Loucy (cell line): Measurements from ENCODE around the gene CDC42EP2.

Experiments
- H2AFZ ChIP-seq: fragments of 200-600 bp; sonication (generic); 2 replicates; pipeline ENCODE4 v1.6.0; 2016; ENCODE audit warnings: antibody characterized with exemption, mild to moderate bottlenecking, low read length, moderate library complexity
- H3F3A ChIP-seq: fragments of 200-600 bp; 2 replicates; pipeline ENCODE4 v1.6.0; 2016; ENCODE audit warnings: antibody characterized with exemption, low read depth, mild to moderate bottlenecking
- H3K27me3 ChIP-seq: fragments of 200-600 bp; sonication (generic); 2 replicates; pipeline ENCODE4 v1.6.1; 2014; ENCODE audit warnings: low read length, mild to moderate bottlenecking; ENCODE audit not compliant: insufficient read depth, poor library complexity, severe bottlenecking
- H3K36me3 ChIP-seq: fragments of 200-600 bp; sonication (generic); 2 replicates; pipeline ENCODE4 v1.6.1; 2016; ENCODE audit warnings: low read length; ENCODE audit not compliant: insufficient read depth
- H3K4me1 ChIP-seq: fragments of 200-600 bp; sonication (generic); 2 replicates; pipeline ENCODE4 v1.5.1; 2014; ENCODE audit warnings: low read length, mild to moderate bottlenecking; ENCODE audit not compliant: insufficient read depth, poor library complexity, severe bottlenecking
- H3K4me2 ChIP-seq: fragments of 200-600 bp; sonication (generic); 2 replicates; pipeline ENCODE4 v1.6.0; 2014; ENCODE audit warnings: antibody characterized with exemption, low read length, low read depth, mild to moderate bottlenecking; ENCODE audit not compliant: poor library complexity, severe bottlenecking
- H3K4me3 ChIP-seq: fragments of 200-600 bp; sonication (generic); 2 replicates; pipeline ENCODE4 v1.5.1; 2014; ENCODE audit warnings: low read length, mild to moderate bottlenecking, mixed read lengths; ENCODE audit not compliant: poor library complexity, severe bottlenecking
- H3K79me2 ChIP-seq: fragments of 200-600 bp; sonication (generic); 2 replicates; pipeline ENCODE4 v1.6.1; 2014; ENCODE audit warnings: low read length; ENCODE audit not compliant: insufficient read depth
- H3K9ac ChIP-seq: fragments of 200-600 bp; sonication (generic); 2 replicates; pipeline ENCODE4 v1.6.0; 2014; ENCODE audit warnings: mild to moderate bottlenecking, low read depth, low read length, moderate library complexity; ENCODE audit not compliant: poor library complexity, severe bottlenecking
- H3K9me2 ChIP-seq: fragments of 200-600 bp; sonication (generic); replicated peaks from 2 replicates; pipeline ENCODE4 v1.6.1; 2016; ENCODE audit warnings: low read depth, low read length, mixed read lengths
- H3K9me3 ChIP-seq: fragments of 200-600 bp; sonication (generic); 2 replicates; pipeline ENCODE4 v1.6.1; 2014; ENCODE audit warnings: mild to moderate bottlenecking, antibody characterized with exemption, low read length, low read depth; ENCODE audit not compliant: insufficient read depth
- H4K20me1 ChIP-seq: fragments of 200-600 bp; sonication (generic); 2 replicates; pipeline ENCODE4 v1.6.0; 2014; ENCODE audit warnings: antibody characterized with exemption, low read length, mild to moderate bottlenecking; ENCODE audit not compliant: insufficient read depth, poor library complexity, severe bottlenecking
- EZH2phosphoT487 ChIP-seq: fragments of 200-600 bp; IDR thresholded peaks from 2 replicates; pipeline ENCODE4 v1.6.1; 2018; ENCODE audit warnings: antibody characterized with exemption, mild to moderate bottlenecking, moderate library complexity, borderline replicate concordance
- TF ChIP-seq, protein P1 (sequence below): fragments of 200-600 bp; sonication (generic); conservative IDR thresholded peaks from 2 replicates; pipeline ENCODE4 v1.5.1; 2014; ENCODE audit warnings: mild to moderate bottlenecking, antibody characterized with exemption, low read length

Gene CDC42EP2

GRCh38 chr11:65362966-65363365 lies 48.3 kb downstream of the CDC42EP2 start:
- H3K4me3 ChIP-seq: no peak overlapping the region
- H2AFZ ChIP-seq: no peak overlapping the region
- H3K27me3 ChIP-seq: no peaks in the 10 kb centered on the region
- no peaks in the 10 kb centered on the region for H3K9me2 ChIP-seq
- H3K79me2 ChIP-seq: no peaks in the 10 kb centered on the region
- H3K4me1 ChIP-seq: no peaks in the 10 kb centered on the region
- no peaks in the 10 kb centered on the region for H3K9me3 ChIP-seq
- no peak overlapping the region for H3K4me2 ChIP-seq
- no peaks in the 10 kb centered on the region for H3K36me3 ChIP-seq
- no peak for TF ChIP-seq EZH2phosphoT487
- TF ChIP-seq, protein P1, sequence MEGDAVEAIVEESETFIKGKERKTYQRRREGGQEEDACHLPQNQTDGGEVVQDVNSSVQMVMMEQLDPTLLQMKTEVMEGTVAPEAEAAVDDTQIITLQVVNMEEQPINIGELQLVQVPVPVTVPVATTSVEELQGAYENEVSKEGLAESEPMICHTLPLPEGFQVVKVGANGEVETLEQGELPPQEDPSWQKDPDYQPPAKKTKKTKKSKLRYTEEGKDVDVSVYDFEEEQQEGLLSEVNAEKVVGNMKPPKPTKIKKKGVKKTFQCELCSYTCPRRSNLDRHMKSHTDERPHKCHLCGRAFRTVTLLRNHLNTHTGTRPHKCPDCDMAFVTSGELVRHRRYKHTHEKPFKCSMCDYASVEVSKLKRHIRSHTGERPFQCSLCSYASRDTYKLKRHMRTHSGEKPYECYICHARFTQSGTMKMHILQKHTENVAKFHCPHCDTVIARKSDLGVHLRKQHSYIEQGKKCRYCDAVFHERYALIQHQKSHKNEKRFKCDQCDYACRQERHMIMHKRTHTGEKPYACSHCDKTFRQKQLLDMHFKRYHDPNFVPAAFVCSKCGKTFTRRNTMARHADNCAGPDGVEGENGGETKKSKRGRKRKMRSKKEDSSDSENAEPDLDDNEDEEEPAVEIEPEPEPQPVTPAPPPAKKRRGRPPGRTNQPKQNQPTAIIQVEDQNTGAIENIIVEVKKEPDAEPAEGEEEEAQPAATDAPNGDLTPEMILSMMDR: no peak
- no peak overlapping the region for H3K9ac ChIP-seq
- H4K20me1 ChIP-seq: no peaks in the 10 kb centered on the region
- no peaks in the 10 kb centered on the region for H3F3A ChIP-seq

DNA sequence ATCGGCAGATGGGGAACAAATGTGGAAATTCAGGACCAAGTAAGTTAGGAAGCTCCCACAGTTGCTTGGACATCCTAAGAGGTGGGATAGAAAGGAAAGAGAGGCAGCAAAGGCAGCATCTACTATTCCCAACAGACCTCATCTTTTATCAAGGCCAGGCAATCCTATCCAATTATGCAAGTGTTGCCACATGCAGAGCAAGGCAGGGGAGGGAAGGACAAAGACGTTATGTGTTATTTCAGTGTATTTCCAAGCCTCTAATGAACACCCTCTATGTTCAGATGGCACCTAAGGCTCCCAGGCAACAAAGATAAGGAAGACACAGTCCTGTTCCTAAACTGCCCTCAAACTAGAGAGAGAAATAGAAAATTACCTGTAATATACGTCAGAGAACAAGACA lies 49.1 kb downstream of the CDC42EP2 start:
- no peak overlapping the region for H3K9ac ChIP-seq
- no peaks in the 10 kb centered on the region for H3K36me3 ChIP-seq
- no peaks in the 10 kb centered on the region for H3F3A ChIP-seq
- no peaks in the 10 kb centered on the region for H3K79me2 ChIP-seq
- no peak overlapping the region for H2AFZ ChIP-seq
- H3K27me3 ChIP-seq: no peaks in the 10 kb centered on the region
- H3K4me3 ChIP-seq: no peak overlapping the region
- H3K4me2 ChIP-seq: no peak overlapping the region
- H3K9me3 ChIP-seq: no peaks in the 10 kb centered on the region
- no peak for TF ChIP-seq EZH2phosphoT487
- TF ChIP-seq, protein P1: no peak
- H3K9me2 ChIP-seq: no peaks in the 10 kb centered on the region
- H4K20me1 ChIP-seq: no peaks in the 10 kb centered on the region
- no peaks in the 10 kb centered on the region for H3K4me1 ChIP-seq

DNA sequence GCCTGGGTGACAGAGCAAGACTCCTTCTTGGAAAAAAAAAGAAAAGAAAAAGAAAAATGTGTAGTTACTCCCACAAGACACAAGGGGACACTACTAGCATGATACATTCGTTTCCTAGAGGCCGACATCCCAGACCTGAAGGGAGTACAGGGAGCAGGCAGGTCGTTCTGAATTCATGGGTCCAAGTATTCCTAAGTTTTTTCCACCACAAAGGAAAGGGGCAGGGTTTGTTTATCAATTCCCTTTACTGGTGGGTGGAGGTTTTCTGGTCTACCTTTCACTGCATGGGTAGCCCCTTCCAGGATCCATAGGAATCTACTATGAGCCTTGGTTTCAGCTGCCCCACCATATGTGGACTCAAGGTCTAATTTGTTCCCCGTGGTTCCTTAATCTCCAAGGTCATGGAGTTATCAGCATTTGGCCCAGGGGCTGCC lies 51.7 kb downstream of the CDC42EP2 start:
- Histone ChIP-seq H2AFZ (peak overlapping the region; percentile 76), H3K4me2 (peak overlapping the region; percentile 33), H3K9me2 (no peaks in the 10 kb centered on the region), H3K4me3 (no peak overlapping the region), H3K9me3 (no peaks in the 10 kb centered on the region), H3K79me2 (no peaks in the 10 kb centered on the region), H3K36me3 (no peaks in the 10 kb centered on the region), H4K20me1 (no peaks in the 10 kb centered on the region), H3K4me1 (peaks cover 4% of the 10 kb centered on the region), H3F3A (no peaks in the 10 kb centered on the region), H3K27me3 (no peaks in the 10 kb centered on the region), H3K9ac (no peak overlapping the region)
- TF ChIP-seq, protein P1: peak; percentile 69
- no peak for TF ChIP-seq EZH2phosphoT487
